H1 (cell line): ENCODE results near the gene UBA3. TPM values are rescaled to one million over a fixed set of nuclear protein-coding genes. Genes with fewer than 3 reads are reported as not detected.

Experiments used
- BACH1 ChIP-seq: IDR thresholded peaks from 2 replicates; pipeline ENCODE4 v1.6.1; 2012; ENCODE audit warnings: low read length, improper control_type of control experiment
- CEBPB ChIP-seq: IDR thresholded peaks from 2 replicates; pipeline ENCODE4 v1.6.1; 2012; ENCODE audit warnings: low read depth, low read length
- CREB1 ChIP-seq: IDR thresholded peaks from 2 replicates; pipeline ENCODE4 v1.6.1; 2012; ENCODE audit warnings: inconsistent platforms
- HDAC6 ChIP-seq: IDR thresholded peaks from one replicate; pipeline ENCODE4 v1.7.1; 2012; ENCODE audit warnings: low read depth, mild to moderate bottlenecking, inconsistent platforms, low read length, moderate library complexity
- MAFK ChIP-seq: IDR thresholded peaks from 2 replicates; pipeline ENCODE4 v1.6.1; 2012; ENCODE audit warnings: low read depth, mild to moderate bottlenecking, improper control_type of control experiment, low read length
- RFX5 ChIP-seq: IDR thresholded peaks from 2 replicates; pipeline ENCODE4 v1.6.1; 2011; ENCODE audit warnings: low read depth, low read length, improper control_type of control experiment, borderline replicate concordance
- TBP ChIP-seq: IDR thresholded peaks from 2 replicates; pipeline ENCODE4 v1.6.1; 2011; ENCODE audit warnings: low read depth, low read length, improper control_type of control experiment
- polyA plus RNA-seq, 7 experiments: library from polyadenylated mRNA; depleted of rRNA in 3 of 7; stranded (reverse) in 5 of 7; unstranded in 2 of 7; fragments of >200 nt in 5 of 7; fragments of 200-250 nt in 2 of 7; gene quantifications; 1 replicate in 5 of 7; 2 replicates in 1 of 7; 4 replicates in 1 of 7; pipeline versions ENCODE4 v1.2.1 to v1.2.3, GENCODE V29; 2011 to 2013; ENCODE audit warnings: missing spikeins in 2 of 7, mixed read lengths in 2 of 7
- total RNA-seq: library from RNA; stranded (reverse); fragmentation: NEBNext Ultra II Directional; extraction: Animal tissue kit (Norgen Biotek cat#: 25700); gene quantifications from 2 replicates; pipeline ENCODE4 v1.2.1, GENCODE V29; 2021

The UBA3 gene
- total and polyA plus RNA-seq, 2 of the 8 experiments (the other 6 are each of a cell fraction or from before 2014, with no cell fraction given) = 40.8 to 97.8 TPM

DNA sequence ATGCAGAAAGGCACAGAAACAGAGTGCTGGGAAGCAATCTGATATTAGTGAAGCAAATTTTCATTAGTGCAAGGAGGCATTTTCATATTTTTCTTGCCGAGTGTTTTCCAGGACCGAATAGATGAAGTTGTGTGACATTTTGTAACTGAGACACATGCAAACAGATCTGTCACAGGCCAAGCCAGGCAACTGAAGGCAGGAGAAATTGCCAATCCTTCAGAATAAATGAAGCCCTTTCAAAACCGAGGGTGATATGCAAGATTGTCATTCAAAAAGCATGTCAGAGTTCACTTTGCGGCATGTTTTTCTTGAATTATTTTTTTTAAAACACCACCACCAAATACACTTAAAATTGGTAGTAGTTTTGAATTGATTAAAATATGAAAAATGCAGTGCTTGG is 36.0 kb upstream of the UBA3 start (continued):
- TF ChIP-seq CEBPB (no peak), BACH1 (no peak), MAFK (no peak), HDAC6 (no peak), RFX5 (no peak), TBP (no peak), CREB1 (no peak)
